Astrocyte (in vitro differentiated cells and primary cell): ENCODE measurements around the gene PPFIBP1.

Experiments
- EZH2 ChIP-seq: IDR thresholded peaks from 2 replicates; pipeline ENCODE4 v1.6.1; 2012; ENCODE audit warnings: mild to moderate bottlenecking, low read length, inconsistent platforms; ENCODE audit not compliant: insufficient read depth
- TF ChIP-seq, protein P1 (sequence below): IDR thresholded peaks from 2 replicates; pipeline ENCODE4 v1.5.1; 2011; ENCODE audit warnings: low read depth, mild to moderate bottlenecking, inconsistent platforms, low read length, moderate library complexity; ENCODE audit not compliant: insufficient read depth

- TF ChIP-seq, protein P1, sequence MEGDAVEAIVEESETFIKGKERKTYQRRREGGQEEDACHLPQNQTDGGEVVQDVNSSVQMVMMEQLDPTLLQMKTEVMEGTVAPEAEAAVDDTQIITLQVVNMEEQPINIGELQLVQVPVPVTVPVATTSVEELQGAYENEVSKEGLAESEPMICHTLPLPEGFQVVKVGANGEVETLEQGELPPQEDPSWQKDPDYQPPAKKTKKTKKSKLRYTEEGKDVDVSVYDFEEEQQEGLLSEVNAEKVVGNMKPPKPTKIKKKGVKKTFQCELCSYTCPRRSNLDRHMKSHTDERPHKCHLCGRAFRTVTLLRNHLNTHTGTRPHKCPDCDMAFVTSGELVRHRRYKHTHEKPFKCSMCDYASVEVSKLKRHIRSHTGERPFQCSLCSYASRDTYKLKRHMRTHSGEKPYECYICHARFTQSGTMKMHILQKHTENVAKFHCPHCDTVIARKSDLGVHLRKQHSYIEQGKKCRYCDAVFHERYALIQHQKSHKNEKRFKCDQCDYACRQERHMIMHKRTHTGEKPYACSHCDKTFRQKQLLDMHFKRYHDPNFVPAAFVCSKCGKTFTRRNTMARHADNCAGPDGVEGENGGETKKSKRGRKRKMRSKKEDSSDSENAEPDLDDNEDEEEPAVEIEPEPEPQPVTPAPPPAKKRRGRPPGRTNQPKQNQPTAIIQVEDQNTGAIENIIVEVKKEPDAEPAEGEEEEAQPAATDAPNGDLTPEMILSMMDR, result no peak
- no peak for TF ChIP-seq EZH2
Observed at GRCh38 chr12:27696864-27697564, 173.0 kb downstream of the PPFIBP1 start.
